GM10266 (cell line): ENCODE measurements around the gene DCBLD2.

Experiments used
- DNase-seq: peaks from one replicate; pipeline ENCODE4 v3.0.0; 2012; ENCODE audit errors: extremely low spot score
- TF ChIP-seq, protein P1 (sequence below): IDR thresholded peaks from 2 replicates; pipeline ENCODE4 v1.5.1; 2012; ENCODE audit warnings: mild to moderate bottlenecking, low read depth; ENCODE audit not compliant: control insufficient read depth, insufficient read depth; ENCODE audit errors: missing control alignments

DCBLD2 gene, protein sequence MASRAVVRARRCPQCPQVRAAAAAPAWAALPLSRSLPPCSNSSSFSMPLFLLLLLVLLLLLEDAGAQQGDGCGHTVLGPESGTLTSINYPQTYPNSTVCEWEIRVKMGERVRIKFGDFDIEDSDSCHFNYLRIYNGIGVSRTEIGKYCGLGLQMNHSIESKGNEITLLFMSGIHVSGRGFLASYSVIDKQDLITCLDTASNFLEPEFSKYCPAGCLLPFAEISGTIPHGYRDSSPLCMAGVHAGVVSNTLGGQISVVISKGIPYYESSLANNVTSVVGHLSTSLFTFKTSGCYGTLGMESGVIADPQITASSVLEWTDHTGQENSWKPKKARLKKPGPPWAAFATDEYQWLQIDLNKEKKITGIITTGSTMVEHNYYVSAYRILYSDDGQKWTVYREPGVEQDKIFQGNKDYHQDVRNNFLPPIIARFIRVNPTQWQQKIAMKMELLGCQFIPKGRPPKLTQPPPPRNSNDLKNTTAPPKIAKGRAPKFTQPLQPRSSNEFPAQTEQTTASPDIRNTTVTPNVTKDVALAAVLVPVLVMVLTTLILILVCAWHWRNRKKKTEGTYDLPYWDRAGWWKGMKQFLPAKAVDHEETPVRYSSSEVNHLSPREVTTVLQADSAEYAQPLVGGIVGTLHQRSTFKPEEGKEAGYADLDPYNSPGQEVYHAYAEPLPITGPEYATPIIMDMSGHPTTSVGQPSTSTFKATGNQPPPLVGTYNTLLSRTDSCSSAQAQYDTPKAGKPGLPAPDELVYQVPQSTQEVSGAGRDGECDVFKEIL

DNA sequence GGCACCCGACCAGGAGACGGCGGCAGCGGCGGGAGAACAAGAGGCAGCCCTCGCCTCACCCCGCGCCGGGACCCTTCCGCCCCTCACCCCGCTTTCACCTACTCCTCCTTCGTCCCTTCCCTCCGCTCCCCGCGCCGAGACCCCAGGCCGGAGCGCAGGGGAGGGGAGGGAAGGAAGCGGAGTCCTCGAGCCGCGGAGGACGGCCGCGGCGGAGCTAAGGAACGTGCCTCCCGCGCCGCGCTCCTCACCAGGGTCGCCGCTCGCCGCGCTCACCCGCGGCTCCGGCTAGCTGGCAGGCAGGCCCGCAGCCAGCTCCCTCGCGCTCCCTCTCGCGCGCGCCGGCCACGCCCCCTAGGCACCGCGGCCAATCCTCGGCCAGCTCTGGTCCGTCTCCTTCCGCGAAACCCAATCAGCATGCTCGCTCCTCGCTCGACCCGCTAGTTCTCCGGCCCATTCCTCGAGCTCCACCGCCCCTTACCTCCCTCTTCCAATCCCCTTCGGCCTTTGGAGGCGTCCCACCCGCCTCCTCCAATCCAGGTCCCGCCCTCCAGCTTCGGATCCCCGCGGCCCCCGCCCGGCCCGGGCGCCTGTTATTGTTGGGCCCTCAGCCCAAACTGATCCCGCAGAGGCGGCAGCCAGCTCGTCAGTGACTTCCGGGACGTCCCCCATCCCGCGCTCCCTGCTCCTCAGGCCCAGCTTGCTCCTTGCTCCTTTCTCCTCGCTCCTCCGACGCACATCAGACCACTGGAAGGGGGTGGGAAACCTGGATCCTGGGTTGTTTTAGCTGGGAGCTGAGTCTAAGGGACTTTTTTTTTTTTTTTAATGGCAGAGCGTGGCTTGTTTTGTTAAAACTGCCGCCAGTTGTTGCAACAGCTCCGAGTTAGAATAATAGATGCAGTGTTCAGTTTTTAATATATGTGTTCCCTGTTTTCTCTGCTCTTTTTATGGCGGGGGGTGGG lies at the start of gene DCBLD2:
Gene DCBLD2, minus strand, starts transcription at position 304 of the 959 bp plus-strand sequence. CDS start 369 bp downstream, outside the sequence.
- TF ChIP-seq, protein P1, sequence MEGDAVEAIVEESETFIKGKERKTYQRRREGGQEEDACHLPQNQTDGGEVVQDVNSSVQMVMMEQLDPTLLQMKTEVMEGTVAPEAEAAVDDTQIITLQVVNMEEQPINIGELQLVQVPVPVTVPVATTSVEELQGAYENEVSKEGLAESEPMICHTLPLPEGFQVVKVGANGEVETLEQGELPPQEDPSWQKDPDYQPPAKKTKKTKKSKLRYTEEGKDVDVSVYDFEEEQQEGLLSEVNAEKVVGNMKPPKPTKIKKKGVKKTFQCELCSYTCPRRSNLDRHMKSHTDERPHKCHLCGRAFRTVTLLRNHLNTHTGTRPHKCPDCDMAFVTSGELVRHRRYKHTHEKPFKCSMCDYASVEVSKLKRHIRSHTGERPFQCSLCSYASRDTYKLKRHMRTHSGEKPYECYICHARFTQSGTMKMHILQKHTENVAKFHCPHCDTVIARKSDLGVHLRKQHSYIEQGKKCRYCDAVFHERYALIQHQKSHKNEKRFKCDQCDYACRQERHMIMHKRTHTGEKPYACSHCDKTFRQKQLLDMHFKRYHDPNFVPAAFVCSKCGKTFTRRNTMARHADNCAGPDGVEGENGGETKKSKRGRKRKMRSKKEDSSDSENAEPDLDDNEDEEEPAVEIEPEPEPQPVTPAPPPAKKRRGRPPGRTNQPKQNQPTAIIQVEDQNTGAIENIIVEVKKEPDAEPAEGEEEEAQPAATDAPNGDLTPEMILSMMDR, result no peak
- peak; percentile 99 for DNase-seq

DNA sequence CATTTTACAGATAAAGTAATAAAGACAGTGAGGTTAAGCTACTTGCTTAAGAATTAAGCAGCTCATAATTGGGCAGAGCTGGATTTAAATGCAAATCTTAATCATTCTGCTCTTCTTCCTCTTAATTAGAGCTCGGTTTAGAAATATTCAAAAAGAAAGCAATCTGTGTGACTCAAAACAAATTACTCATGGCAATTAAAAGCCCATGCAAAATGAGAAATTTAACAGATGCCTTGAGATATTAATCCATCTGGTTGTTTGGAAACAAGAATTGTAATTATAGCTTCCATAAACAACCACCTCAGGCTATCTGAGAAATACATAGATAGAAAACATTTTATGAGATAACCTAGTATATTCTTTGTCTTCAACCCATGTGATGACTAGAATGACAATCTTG lies 44.2 kb upstream of the DCBLD2 start:
- DNase-seq, result no peak

DNA sequence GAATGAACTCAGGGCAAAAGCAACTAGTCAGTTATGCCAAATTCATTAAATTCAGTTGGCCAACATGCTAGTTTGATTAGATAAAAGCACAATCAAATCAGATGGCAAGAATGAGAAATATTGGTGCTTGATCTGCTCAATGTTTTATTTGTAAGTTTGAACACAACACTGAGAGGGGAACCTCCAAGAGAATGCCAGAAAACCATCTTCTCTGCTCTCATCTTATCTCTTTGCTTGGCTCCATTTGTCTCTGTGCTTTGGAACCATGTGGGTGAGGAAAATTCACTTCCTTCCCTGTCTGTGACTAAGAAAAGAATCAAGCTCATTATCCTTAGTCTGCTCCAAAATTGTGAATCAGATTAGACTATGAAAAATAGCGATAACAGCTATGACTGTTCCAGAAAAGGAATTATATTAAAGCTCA lies 43.6 kb upstream of the DCBLD2 start:
- TF ChIP-seq, protein P1, result no peak
- no peak for DNase-seq

More for the DNA sequence above, 44.2 kb upstream of the DCBLD2 start:
- TF ChIP-seq, protein P1, result no peak

DNA sequence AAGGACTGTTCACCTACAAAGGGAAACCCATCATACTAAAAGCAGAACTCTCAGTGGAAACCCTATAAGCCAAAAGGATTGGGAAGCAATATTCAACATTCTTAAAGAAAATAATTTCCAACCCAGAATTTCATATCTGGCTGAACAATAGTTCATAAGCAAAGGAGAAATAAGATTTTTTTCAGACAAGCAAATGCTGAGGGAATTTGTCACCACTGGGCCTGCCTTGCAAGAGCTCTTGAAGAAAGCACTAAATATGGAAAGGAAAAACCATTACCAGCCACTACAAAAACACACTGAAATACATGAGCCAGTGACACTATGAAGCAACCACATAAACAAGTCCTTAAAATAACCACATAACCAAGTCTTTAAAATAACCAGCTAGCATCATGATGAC lies 28.9 kb upstream of the DCBLD2 start:
- no peak for DNase-seq
- TF ChIP-seq, protein P1, result no peak

DNA sequence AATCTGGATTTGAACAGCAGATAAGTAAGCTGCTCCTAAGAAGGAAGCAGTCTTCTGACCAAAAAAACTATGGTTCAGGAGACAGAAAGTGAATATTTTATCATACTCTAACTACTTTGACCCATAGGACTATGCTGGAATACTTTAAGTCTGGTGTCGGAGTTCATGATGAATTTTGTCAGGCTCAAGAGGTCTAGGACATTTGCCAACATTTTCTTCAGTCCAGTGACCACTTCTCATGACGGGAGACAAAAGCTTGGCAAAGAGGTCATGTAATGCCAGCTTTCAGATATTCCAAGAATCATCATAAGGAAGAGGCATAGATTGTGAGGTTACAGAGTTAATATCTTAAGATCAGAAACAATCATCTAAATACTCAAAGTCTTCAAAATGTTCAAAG lies 20.5 kb upstream of the DCBLD2 start:
- no peak for DNase-seq
- TF ChIP-seq, protein P1, result no peak

DNA sequence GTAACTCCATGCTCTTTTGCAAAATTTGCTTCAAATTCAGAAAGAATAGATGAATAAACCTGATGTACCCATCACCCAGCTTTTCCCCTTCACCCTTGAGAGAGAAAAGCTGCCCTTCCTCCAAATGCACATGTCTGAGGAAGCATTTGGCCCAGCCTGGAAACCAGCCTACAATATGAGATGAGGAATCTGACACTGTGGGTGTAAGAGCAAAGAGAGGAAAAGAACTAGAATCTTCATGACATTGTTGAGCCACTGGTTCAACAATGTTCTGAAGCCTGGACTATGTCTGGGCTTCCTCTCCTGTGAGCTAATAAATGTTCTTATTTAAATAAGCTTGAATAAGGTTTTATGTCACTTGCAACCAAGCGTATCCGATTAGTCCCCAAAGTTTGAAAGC lies 18.7 kb upstream of the DCBLD2 start:
- TF ChIP-seq, protein P1, result no peak
- no peak for DNase-seq
